Subcutaneous abdominal adipose tissue (tissue), 5 donors: ENCODE results near the gene PTPRG.

Experiments used
- H3K27ac ChIP-seq: one replicate; pipeline ENCODE4 v1.7.0; 2013; ENCODE audit warnings: low read depth, mild to moderate bottlenecking, inconsistent platforms, low read length, moderate library complexity
- H3K27me3 ChIP-seq, 5 donors: one replicate each; pipeline ENCODE4 v1.7.0; 2013; ENCODE audit warnings: low read length in 5 of 5, inconsistent platforms in 1 of 5; ENCODE audit not compliant: control insufficient read depth in 5 of 5, insufficient read depth in 4 of 5
- H3K36me3 ChIP-seq, 5 donors: one replicate each; pipeline ENCODE4 v1.7.0; 2013; ENCODE audit warnings: low read length in 5 of 5; ENCODE audit not compliant: control insufficient read depth in 5 of 5, insufficient read depth in 5 of 5
- H3K4me1 ChIP-seq, 5 donors: one replicate each; pipeline ENCODE4 v1.7.0; 2013; ENCODE audit warnings: low read length in 5 of 5, mild to moderate bottlenecking in 3 of 5, moderate library complexity in 1 of 5; ENCODE audit not compliant: control insufficient read depth in 5 of 5, insufficient read depth in 5 of 5
- H3K4me3 ChIP-seq, 5 donors: one replicate each; pipeline ENCODE4 v1.7.0; 2013; ENCODE audit warnings: low read length in 5 of 5, low read depth in 1 of 5
- H3K9ac ChIP-seq, 5 donors: one replicate each; pipeline ENCODE4 v1.7.0; 2013; ENCODE audit warnings: low read length in 5 of 5, mild to moderate bottlenecking in 4 of 5, moderate library complexity in 3 of 5
- H3K9me3 ChIP-seq, 5 donors: one replicate each; pipeline ENCODE4 v1.7.0; 2013; ENCODE audit warnings: low read length in 5 of 5; ENCODE audit not compliant: control insufficient read depth in 5 of 5
- donor health status: healthy.
- donor health status: healthy.
- donor health status: healthy.
- donor health status: healthy.
- donor health status: healthy.

PTPRG gene

DNA sequence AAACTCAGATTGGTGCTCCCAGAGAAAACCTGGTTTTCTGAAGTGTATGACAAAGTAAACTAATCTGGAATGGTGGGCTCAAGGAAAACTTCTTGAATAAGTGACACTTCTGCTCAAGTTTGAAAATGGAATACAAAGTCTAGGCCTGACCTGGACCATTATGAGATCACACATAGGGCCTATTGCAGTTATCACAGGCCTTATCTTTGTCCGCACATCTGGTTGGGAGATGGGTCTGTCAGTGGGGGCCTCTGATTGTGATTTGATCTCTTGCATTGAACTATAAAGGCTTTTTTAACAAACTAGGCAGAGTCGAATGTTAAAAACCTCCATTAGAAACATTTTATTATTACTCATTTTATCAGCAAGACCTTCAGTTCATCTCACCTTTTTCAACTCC is 405.6 kb downstream of the PTPRG start:
- H3K9me3 ChIP-seq: no peaks in the 10 kb centered on the region

DNA sequence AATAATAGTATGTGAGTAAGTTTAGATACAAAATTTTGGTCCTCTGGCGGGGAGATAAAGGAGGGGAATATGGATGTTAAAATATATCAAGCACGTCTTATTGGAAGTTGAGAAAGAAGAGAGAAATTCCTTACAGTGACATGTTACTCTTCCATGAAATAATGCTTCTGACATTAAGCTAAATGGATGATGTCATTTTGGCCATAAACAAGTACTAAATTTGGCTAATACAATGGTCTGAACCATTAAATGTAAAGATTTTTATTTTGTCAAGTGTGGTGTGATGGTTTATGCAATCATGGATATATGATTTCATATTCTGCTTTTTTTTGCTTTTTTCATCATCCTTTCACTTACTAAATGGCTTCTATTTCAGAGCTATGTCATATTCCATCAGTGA is 406.6 kb downstream of the PTPRG start:
- Histone ChIP-seq H3K4me3 (no peak overlapping the region), H3K9me3 (no peaks in the 10 kb centered on the region), H3K36me3 (no peaks in the 10 kb centered on the region), H3K27ac (no peak overlapping the region), H3K27me3 (no peaks in the 10 kb centered on the region), H3K4me1 (no peaks in the 10 kb centered on the region), H3K9ac (no peak overlapping the region)

More for the DNA sequence above, 405.6 kb downstream of the PTPRG start:
- H3K36me3 ChIP-seq: no peaks in the 10 kb centered on the region
- no peak overlapping the region for H3K27ac ChIP-seq
- no peaks in the 10 kb centered on the region for H3K27me3 ChIP-seq
- H3K4me1 ChIP-seq: no peaks in the 10 kb centered on the region
- no peak overlapping the region for H3K4me3 ChIP-seq
- no peak overlapping the region for H3K9ac ChIP-seq

DNA sequence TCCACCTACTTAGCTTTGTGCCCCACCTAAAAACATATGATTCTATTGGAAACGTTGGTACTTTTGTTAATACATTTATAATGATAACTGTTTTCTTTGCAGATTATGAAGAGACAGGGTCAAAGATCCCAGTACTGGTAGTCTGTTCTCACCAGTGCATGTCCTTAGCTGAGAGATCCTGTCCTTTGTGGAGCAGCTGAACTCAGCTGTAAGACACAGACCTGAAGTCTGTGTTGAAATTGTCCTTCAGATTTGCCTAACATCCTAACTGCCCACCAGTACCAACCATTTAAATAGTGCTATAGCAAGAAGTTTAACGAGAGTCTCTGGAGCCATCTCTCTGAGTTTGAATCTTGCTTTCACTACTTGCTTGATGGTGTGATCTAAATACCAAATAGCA is 413.3 kb downstream of the PTPRG start:
- no peaks in the 10 kb centered on the region for H3K9me3 ChIP-seq
- H3K27me3 ChIP-seq: no peaks in the 10 kb centered on the region
- no peak overlapping the region for H3K27ac ChIP-seq
- H3K4me1 ChIP-seq: peaks cover 0 to 5% (median 2%) of the 10 kb centered on the region in 5 donors
- H3K4me3 ChIP-seq: no peak overlapping the region
- H3K9ac ChIP-seq: no peak overlapping the region
- H3K36me3 ChIP-seq: no peaks in the 10 kb centered on the region

DNA sequence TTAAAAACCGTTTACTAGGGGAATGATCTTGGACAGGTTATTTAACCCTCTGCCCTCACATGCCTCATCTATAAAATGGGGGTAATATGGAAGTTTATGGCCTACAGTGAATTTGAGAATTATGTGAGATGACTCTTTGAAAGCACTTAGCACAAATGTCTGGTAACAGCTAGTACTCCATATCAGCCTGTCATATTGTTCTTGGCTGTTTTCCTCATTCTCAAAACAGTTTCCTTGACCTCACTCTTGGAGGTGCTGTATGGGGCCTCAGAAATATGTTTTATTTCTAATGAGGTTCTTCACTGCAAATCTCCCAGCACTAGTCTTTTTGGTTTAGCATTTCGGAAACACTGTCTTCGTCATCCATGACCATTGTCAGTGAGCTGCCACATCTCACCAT is 413.8 kb downstream of the PTPRG start:
- Histone ChIP-seq H3K27me3 (no peaks in the 10 kb centered on the region), H3K9me3 (no peaks in the 10 kb centered on the region), H3K9ac (no peak overlapping the region), H3K27ac (no peak overlapping the region), H3K36me3 (no peaks in the 10 kb centered on the region), H3K4me3 (no peak overlapping the region), H3K4me1 (peaks cover 0 to 5% (median 3%) of the 10 kb centered on the region in 5 donors)

DNA sequence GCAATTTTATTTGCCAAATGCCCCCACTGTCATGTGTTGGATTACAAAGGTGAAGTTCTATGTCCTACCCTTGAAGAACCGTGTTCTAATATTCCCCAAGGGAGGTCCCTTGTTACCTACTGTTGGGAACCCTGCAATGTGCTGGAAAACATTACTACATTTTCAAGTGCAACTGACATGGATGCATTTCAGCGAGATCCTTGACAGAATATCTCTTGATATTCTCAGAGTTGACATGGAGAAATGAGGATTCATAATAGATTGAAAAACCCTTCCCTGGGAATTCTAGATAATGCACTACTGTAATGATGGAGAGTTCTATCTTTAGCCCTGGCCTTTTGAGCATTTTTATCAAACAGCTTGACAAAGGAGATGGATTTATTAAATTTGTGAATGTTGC is 414.6 kb downstream of the PTPRG start:
- H3K4me3 ChIP-seq: no peak overlapping the region
- H3K27ac ChIP-seq: no peak overlapping the region
- no peaks in the 10 kb centered on the region for H3K9me3 ChIP-seq
- H3K9ac ChIP-seq: no peak overlapping the region
- peaks cover 0 to 5% (median 3%) of the 10 kb centered on the region in 5 donors for H3K4me1 ChIP-seq
- no peaks in the 10 kb centered on the region for H3K36me3 ChIP-seq
- H3K27me3 ChIP-seq: no peaks in the 10 kb centered on the region

DNA sequence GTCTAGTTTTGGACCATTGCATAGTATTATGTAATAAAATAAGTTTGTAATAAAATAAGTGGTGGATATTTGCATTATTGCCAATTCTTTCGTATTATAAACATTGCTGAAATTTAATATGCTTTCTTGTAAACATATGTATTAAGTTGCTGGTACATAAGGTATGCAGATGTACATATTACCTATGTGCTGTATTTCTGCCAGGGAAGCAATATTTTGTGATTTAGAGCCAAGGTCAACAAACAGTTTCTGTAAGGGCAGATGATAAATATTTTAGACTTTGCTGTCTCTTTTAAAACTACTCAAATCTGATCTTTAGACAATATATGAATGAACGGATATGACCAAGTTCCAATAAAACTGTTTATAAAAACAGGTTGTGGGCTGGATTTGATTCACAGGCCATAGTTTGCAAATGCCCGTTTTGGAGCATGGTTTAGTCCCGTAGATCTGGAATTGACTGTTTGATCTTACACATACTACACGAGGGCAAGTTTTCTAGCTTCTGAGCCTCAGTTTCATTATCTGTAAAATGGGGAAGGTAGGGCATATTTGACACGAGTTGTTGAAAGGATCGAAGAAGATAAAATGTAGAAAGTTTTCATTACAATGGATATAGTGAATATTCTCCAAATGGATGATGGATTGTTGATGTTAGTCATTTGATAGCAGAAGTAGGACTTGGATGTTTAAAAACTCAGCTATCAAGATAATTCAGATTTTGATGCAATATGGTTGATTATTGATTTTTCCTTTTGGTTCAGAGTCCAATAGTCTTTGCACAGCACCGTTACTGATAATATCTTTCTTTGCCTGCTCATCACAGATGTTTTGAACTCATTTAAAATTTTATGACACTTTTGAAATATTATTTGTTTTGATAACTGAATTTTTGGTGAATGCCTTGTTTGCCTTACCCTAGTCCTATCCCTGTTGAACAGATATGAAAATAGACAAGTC is 417.4 kb downstream of the PTPRG start:
- H3K4me1 ChIP-seq: peaks cover 0 to 5% (median 3%) of the 10 kb centered on the region in 5 donors
- no peak overlapping the region for H3K27ac ChIP-seq
- no peak overlapping the region for H3K4me3 ChIP-seq
- no peaks in the 10 kb centered on the region for H3K9me3 ChIP-seq
- no peaks in the 10 kb centered on the region for H3K36me3 ChIP-seq
- no peaks in the 10 kb centered on the region for H3K27me3 ChIP-seq
- no peak overlapping the region for H3K9ac ChIP-seq

DNA sequence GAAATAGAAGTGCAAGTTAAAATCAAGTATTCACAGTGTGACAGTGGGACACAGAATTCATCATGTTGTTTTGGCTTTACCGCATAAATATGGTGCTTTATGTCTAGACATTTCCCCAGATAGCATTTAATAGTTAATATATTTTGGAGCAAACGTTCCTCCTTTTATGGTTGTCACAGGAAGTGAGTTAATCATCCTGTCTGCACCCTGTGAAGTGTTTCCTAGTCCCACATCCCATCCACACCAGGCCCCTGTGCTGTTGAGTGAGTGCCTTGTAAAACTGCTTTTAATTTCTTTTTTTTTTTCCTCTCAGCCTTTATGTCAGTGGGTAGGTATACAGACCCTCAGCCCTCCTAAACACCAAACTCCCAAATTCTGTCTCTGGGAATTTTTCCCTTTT is 418.3 kb downstream of the PTPRG start:
- Histone ChIP-seq H3K27me3 (no peaks in the 10 kb centered on the region), H3K9me3 (no peaks in the 10 kb centered on the region), H3K4me3 (no peak overlapping the region), H3K27ac (no peak overlapping the region), H3K36me3 (no peaks in the 10 kb centered on the region), H3K4me1 (peaks cover 0 to 5% (median 3%) of the 10 kb centered on the region in 5 donors), H3K9ac (no peak overlapping the region)

DNA sequence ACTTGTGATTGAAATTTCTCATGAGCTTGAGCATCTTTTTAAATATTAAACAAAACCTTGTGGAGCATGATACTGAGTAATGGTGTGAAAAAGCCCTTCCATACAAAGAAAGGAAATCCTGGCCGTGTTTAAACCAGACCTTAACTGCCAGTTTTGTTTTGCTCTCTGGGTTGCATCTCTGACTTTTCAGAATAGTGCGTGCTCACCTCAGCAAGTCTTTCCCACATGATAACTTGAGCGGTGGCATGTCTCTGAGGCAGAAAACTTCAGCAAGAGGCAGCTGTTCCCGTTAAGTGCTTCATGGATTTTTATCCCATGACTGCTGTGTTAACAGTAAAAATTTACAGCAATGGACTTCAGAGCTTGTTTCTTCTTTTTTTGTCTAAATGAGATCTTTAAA is 418.7 kb downstream of the PTPRG start:
- Histone ChIP-seq H3K9ac (no peak overlapping the region), H3K27me3 (no peaks in the 10 kb centered on the region), H3K4me3 (no peak overlapping the region), H3K36me3 (no peaks in the 10 kb centered on the region), H3K9me3 (no peaks in the 10 kb centered on the region), H3K27ac (no peak overlapping the region), H3K4me1 (peaks cover 0 to 5% (median 4%) of the 10 kb centered on the region in 5 donors)

DNA sequence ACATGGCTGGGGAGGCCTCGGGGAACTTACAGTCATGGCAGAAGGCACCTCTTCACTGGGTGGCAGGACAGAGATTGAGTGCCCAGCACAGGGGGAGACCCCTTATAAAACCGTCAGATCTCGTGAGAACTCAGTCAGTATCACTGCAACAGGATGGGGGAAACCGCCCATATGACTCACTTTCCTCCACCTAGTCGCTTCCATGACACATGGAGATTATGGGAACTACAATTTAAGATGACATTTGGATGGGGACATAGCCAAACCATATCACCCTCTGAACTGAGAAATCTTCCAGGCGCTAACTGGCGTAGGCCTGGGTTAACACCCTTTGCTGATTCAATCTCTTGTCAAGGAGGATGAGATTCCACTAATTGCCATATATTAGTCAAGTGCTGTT is 419.7 kb downstream of the PTPRG start:
- Histone ChIP-seq H3K4me3 (no peak overlapping the region), H3K27me3 (no peaks in the 10 kb centered on the region), H3K9me3 (no peaks in the 10 kb centered on the region), H3K9ac (no peak overlapping the region), H3K36me3 (no peaks in the 10 kb centered on the region), H3K27ac (no peak overlapping the region), H3K4me1 (peaks cover 0 to 6% (median 5%) of the 10 kb centered on the region in 5 donors)

DNA sequence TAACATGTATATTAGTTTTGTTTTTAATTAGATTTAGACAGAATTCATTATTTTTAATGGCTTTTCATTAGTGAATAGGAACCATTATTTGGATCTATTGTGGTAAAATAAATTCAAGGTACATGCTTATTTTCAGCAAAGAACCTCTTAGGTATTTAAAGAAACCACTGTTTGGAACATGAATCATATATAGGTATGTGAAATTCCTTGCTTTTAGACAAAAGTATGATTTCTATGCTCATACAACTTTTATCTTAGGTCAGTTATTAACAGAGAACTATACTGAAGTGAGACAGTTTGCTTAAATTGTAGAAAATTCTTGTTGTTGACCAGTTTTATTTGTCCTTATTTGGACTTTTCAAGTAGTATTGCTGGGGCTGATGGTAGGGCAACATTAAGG is 422.1 kb downstream of the PTPRG start:
- Histone ChIP-seq H3K4me1 (peaks cover 0 to 6% (median 3%) of the 10 kb centered on the region in 5 donors), H3K27me3 (no peaks in the 10 kb centered on the region), H3K27ac (no peak overlapping the region), H3K9me3 (no peaks in the 10 kb centered on the region), H3K4me3 (no peak overlapping the region), H3K36me3 (no peaks in the 10 kb centered on the region), H3K9ac (no peak overlapping the region)
